A549 (cell line): ENCODE measurements around the gene AGRN.

Experiments used
- CEBPB ChIP-seq, 2 experiments: fragments of >200 bp in 1 of 2; sonication (Bioruptor Twin) in 1 of 2; formaldehyde crosslinking in 1 of 2; IDR thresholded peaks; 2 replicates each; pipeline ENCODE4 v1.6.1; 2012 to 2016
- EP300 ChIP-seq, 2 experiments: fragments of >200 bp; sonication (Bioruptor Twin); formaldehyde crosslinking; IDR thresholded peaks; 2 replicates in 1 of 2; 3 replicates in 1 of 2; pipeline ENCODE4 v1.6.1; 2016 to 2017
- HES2 ChIP-seq: fragments of >200 bp; sonication (Bioruptor Twin); formaldehyde crosslinking; IDR thresholded peaks from 2 replicates; pipeline ENCODE4 v1.6.1; 2016
- HOXB13 ChIP-seq: fragments of 250-450 bp; sonication (Bioruptor Pico); IDR thresholded peaks from 2 replicates; pipeline ENCODE4 v1.5.0; 2020; ENCODE audit warnings: low read depth, mild to moderate bottlenecking, moderate library complexity
- NPAS2 ChIP-seq: fragments of 250-450 bp; sonication (Bioruptor Pico); IDR thresholded peaks from 2 replicates; pipeline ENCODE4 v1.8.0; 2022; ENCODE audit warnings: mild to moderate bottlenecking, moderate library complexity, borderline replicate concordance
- REST ChIP-seq: fragments of 200-600 bp; sonication (generic); IDR thresholded peaks from 2 replicates; pipeline ENCODE4 v1.6.1; 2016; ENCODE audit warnings: antibody characterized with exemption, mild to moderate bottlenecking, moderate library complexity
- SREBF2 ChIP-seq: fragments of 450-650 bp; IDR thresholded peaks from 2 replicates; pipeline ENCODE4 v1.6.1; 2014; ENCODE audit warnings: mild to moderate bottlenecking, moderate library complexity
- TFCP2L1 ChIP-seq: fragments of 250-450 bp; sonication (Bioruptor Pico); IDR thresholded peaks from 2 replicates; pipeline ENCODE4 v1.5.0; 2021; ENCODE audit warnings: mild to moderate bottlenecking
- TF ChIP-seq, protein P1 (sequence below): fragments of >200 bp; sonication (Bioruptor Twin); formaldehyde crosslinking; IDR thresholded peaks from 3 replicates; pipeline ENCODE4 v1.5.1; 2016

DNA sequence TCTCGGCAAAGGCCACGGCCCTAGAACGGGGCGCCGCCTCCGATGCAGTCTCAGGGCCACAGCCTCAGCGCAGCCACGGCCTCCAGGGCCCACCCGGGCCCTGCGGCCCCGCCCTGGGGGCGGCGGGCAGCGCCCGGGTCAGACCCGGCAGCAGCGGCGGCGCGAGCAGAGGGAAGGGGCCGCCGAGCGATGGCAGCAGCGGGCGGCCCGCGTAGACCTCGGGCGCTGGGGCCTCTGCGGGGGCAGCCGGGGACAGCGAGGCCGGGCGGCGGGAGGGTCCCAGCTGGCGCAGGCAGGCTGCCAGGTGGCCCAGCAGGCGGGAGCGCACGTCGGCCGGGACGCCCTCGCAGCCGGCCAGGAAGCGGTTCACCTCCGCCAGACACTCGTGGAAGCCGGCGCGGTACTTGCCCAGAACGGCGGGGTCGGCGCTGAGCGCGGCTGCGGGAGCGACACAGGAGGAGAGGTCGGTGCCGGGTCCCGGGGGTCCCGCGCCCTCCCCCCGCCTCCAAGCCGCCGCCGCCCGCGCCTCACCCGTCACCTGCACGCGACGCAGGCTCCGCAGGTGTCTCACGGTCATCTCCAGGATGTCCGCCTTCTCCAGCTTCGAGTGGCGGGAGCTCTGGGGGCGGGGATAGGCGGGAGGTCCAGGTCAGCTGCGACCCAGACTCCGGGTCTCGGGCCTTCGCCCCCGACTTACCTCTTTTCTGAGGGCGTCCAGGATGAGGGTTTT lies 20.8 kb upstream of the AGRN start:
- TF ChIP-seq, protein P1, sequence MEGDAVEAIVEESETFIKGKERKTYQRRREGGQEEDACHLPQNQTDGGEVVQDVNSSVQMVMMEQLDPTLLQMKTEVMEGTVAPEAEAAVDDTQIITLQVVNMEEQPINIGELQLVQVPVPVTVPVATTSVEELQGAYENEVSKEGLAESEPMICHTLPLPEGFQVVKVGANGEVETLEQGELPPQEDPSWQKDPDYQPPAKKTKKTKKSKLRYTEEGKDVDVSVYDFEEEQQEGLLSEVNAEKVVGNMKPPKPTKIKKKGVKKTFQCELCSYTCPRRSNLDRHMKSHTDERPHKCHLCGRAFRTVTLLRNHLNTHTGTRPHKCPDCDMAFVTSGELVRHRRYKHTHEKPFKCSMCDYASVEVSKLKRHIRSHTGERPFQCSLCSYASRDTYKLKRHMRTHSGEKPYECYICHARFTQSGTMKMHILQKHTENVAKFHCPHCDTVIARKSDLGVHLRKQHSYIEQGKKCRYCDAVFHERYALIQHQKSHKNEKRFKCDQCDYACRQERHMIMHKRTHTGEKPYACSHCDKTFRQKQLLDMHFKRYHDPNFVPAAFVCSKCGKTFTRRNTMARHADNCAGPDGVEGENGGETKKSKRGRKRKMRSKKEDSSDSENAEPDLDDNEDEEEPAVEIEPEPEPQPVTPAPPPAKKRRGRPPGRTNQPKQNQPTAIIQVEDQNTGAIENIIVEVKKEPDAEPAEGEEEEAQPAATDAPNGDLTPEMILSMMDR, result no peak
- TF ChIP-seq HES2 (no peak), NPAS2 (CRISPR knock-in tag) (no peak), REST (no peak), EP300 (IDR thresholded peaks at IDR 0.05) (no peak), HOXB13 (no peak), TFCP2L1 (no peak), SREBF2 (no peak), CEBPB (IDR thresholded peaks at IDR 0.05) (no peak)
